D721Med (cell line): ENCODE data around the gene IL22RA2.
A peak's percentile ranks its signal among the peaks of the same experiment; 100 is the strongest.
"Not testable (repeated sequence)": the region's sequence is repeated elsewhere in the genome, so short reads cannot be mapped to it uniquely, and the experiment has no call there.

ENCODE experiments used
- DNase-seq: peaks from one replicate; pipeline ENCODE4 v3.0.0; 2011; ENCODE audit warnings: low spot score; ENCODE audit not compliant: insufficient read length
- FAIRE-seq: peaks from 2 replicates; lab custom pipeline; 2011; peaks lifted over from hg19 to GRCh38; lab: Jason Lieb, UNC
- TF ChIP-seq, protein P1 (sequence below): IDR thresholded peaks from 2 replicates; pipeline ENCODE4 v1.5.1; 2012; ENCODE audit warnings: mild to moderate bottlenecking, control low read depth; ENCODE audit not compliant: insufficient read depth; ENCODE audit errors: missing control alignments

IL22RA2 gene

DNA sequence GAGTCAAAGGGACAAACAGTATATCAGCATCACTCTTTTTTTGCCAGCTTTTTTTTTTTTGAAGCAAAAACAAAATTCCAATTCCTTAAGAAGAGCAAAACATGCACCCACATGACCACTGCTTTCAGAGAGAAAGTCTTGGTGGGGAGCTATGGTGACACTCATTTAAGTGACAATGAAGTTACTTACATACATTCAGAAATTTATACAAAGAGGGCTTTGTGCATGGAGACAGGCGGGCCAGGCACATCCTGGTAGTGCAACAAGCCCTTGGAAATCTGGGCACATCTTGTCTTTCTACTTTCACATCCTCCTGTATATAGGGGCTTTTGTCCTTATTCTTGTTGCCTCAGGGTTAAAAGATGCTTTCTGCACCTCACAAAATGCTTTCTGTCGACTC is 55.9 kb downstream of the IL22RA2 start:
- TF ChIP-seq, protein P1, sequence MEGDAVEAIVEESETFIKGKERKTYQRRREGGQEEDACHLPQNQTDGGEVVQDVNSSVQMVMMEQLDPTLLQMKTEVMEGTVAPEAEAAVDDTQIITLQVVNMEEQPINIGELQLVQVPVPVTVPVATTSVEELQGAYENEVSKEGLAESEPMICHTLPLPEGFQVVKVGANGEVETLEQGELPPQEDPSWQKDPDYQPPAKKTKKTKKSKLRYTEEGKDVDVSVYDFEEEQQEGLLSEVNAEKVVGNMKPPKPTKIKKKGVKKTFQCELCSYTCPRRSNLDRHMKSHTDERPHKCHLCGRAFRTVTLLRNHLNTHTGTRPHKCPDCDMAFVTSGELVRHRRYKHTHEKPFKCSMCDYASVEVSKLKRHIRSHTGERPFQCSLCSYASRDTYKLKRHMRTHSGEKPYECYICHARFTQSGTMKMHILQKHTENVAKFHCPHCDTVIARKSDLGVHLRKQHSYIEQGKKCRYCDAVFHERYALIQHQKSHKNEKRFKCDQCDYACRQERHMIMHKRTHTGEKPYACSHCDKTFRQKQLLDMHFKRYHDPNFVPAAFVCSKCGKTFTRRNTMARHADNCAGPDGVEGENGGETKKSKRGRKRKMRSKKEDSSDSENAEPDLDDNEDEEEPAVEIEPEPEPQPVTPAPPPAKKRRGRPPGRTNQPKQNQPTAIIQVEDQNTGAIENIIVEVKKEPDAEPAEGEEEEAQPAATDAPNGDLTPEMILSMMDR = no peak
- FAIRE-seq (no peak), DNase-seq (no peak)

DNA sequence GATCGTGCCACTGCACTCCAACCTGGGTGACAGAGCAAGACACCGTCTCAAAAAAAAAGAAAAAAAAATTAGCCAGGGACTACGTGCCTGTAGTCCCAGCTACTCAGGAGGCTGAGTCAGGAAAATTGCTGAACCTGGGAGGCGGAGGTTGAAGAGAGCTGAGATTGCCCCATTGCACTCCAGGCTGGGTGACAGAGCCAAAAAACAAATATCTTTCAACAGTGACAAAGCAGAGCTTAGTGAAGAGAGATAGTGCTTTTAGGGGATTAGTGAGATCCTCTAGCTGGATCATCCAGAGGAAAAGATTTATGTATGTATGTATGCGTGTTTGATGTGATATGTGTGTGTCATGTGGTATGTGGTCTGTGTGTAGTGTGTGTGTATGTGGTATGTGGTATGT is 56.6 kb downstream of the IL22RA2 start:
- TF ChIP-seq, protein P1 = no peak
- DNase-seq = no peak
- no peak for FAIRE-seq

DNA sequence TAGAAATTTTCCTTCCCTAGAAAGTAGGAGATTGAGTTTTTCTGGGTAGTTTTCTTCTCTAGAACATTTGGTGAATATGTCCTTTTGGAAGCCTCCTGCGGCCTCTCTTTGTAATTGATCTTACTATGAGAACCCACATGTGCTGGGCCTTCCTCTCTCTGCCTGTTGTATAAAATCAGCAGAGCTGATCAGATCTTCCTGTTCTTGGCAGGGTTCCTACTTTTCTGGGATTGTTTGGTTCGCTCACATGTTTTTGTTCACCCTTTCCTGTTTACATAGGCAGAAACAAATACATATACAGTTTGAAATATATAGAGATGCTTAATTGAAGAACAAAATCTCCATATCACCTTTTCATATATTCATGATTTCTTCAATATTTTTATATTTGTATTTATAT is 57.8 kb downstream of the IL22RA2 start:
- no peak for FAIRE-seq
- TF ChIP-seq, protein P1 = no peak
- no peak for DNase-seq

DNA sequence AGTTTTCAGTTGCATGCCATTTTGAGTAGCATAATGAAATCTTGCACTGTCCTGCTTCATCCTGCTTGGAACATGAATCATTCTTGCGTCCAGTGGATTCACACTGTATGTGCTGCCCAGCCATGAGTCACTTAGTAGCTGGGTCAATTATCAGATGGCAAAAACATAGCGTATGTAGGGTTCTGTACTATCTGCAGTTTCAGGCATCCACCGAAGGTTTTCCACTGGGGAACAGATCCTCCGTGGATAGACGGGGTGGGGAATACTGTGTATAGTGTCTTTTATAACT is 61.4 kb downstream of the IL22RA2 start:
- DNase-seq (no peak), FAIRE-seq (no peak)
- TF ChIP-seq, protein P1 = no peak

DNA sequence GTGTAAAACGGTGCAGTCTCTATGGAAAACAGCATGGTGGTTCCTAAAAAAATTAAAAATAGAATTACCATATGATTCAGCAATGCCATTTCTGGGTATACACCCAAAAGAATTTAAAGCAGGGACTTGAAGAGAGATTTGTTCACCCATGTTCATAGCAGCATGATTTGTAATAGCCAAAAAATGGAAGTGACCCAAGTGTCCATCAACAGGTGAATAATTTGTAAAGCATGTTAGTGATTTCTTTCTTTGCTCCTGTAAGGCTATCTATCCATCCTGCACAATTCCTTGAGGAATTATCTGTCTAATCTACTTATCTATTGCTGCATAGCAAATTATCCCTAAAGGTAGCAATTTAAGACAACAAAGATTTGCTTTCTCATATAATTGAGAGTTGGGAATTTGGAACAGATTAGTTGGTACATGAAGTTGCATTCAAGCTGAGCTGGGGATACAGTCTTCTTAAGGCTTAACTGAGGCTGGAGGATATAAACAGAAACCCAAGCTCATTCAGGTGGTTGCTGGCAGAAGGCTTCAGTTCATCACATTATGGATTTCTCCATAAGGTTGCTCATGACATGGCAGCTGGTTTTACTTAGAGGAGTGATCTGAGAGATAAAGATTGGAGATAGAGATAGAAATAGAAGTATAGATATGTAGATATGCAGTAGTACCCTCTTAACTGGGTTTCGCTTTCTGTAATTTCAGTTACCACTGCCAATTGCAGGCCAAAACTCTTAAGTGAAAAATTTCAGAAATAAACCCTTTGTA is 62.0 kb downstream of the IL22RA2 start:
- TF ChIP-seq, protein P1 = no peak
- DNase-seq (no peak), FAIRE-seq (peak; percentile 74)

DNA sequence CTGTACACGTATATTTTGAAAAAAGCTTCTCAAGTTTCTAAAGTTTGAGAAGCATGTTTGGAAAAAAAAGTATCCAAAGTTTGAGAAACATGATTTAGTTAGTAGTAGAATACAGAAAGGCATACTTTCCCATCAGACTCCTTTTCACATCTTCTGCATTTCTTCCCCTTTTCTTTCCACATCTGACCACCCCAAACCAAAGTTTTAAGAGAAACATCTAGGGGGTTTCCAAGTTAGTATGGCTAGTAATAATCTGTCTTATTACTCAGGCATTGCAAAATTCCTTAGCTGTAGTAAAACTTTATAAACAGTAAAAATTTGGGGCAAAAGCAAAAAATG is 65.7 kb downstream of the IL22RA2 start:
- no peak for FAIRE-seq
- DNase-seq = no peak
- TF ChIP-seq, protein P1 = no peak

DNA sequence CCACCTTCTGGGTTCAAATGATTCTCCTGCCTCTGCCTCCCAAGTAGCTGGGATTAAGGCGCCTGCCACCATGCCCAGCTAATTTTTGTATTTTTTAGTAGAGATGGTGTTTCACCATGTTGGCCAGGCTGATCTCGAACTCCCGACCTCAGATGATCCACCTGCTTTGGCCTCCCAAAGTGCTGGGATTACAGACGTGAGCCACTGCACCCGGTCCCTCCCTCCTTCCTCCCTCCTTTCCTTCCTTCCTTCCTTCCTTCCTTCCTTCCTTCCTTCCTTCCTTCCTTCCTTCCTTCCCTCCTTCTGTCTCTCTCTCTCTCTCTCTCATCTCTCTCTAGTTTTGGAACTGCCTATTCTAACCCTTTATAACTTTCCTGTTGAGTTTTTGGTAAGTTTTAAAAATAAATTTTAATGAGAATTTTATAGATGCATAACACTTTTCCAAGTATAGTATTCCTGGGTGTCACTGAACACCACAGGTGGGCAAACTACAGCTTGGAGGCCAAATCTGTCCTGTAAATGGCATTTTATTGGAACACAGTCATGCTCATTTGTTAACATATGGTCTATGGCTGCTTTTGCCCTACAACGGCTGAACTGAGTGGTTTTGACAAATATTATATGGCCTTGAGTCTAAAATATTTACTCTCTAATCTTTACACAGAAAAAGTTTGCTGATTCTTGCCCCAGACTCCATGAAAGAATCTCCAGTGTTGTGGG is 66.2 kb downstream of the IL22RA2 start:
- DNase-seq, FAIRE-seq: not testable (repeated sequence)

DNA sequence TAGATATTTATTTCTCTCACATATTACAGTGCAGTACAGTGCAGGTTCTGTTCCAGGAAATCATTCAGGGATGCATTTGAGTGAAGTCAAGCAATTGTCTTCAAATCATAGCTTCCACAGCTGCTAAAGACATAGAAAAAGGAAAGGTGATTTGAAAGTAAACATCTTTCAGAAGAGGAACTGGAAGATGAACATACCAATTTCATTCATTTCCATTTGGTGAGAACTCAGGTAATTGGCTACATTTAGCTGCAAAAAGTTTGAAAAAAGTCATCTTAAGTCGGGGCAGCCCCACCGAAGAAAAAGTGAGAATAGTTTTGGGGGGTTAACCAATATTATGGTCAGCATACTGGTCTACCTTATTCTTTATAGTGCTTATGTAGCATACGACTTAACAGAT is 67.3 kb downstream of the IL22RA2 start:
- FAIRE-seq = no peak
- TF ChIP-seq, protein P1 = no peak

More for the DNA sequence above, 67.3 kb downstream of the IL22RA2 start:
- DNase-seq = no peak
